GM21717 (cell line): ENCODE results near the gene MANBA.
"Not testable (repeated sequence)": the region's sequence is repeated elsewhere in the genome, so short reads cannot be mapped to it uniquely, and the experiment has no call there.

Experiments
- ATAC-seq: cut with Tn5 transposase; IDR thresholded peaks from one replicate; pipeline ENCODE4 v1.9.1; 2021; ENCODE audit warnings: mild to moderate bottlenecking, moderate library complexity; ENCODE audit not compliant: unreplicated experiment

MANBA gene

DNA sequence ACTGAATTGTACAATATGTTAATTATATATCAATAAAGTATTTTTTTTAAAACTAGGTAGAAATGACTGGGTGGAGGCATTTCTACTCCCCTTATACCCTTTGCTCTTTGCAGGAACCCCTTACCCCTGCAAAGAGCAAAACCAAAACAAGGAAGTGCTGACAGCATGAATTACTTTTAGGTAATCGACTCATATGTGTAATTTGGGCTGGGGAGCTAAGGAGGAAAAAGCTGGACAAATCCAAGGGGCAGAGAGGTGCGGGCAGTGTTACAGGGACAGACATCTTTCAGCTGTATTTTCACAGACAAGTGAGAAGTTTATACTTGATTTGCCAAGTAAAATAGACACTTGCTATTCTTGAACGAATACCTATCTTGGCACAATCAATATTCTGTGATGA is 35.5 kb downstream of the MANBA start:
- ATAC-seq = no peak

DNA sequence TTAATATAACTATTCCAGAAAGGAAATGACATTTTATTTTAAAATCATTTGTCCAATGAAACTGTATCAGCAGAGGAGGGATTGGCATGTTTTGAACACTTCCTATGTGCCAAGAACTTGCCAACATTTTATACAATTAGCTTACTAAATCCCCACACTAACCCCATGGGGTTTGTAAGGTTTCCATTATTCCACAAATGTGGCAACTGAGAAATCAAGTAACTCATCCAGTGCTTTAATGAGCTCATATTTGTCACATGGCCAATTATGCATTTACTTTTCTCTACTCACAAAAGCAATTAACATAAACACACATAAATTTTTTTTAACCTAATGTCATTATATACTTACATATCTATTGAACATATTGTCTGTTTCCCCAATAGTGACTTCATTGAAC is 37.3 kb downstream of the MANBA start:
- ATAC-seq = no peak

DNA sequence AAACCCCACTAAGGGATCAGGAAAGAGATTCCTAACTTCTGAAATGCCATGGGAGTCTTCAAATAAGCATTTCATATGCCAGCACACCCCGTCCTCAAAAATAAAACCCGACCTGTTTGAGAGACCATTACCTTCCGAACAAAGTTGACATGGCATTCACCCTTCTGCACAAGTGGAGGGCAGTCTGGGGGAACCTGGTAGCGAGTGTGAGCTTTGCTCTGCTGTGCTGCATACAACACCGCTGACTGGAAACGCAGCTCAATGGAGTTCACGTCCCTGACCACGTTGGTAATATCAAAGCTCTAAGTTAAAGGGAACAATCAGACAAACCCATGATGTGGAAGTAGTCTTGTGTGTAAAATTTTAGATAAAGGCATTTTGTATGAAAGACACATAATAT is 38.0 kb downstream of the MANBA start:
- ATAC-seq = no peak

DNA sequence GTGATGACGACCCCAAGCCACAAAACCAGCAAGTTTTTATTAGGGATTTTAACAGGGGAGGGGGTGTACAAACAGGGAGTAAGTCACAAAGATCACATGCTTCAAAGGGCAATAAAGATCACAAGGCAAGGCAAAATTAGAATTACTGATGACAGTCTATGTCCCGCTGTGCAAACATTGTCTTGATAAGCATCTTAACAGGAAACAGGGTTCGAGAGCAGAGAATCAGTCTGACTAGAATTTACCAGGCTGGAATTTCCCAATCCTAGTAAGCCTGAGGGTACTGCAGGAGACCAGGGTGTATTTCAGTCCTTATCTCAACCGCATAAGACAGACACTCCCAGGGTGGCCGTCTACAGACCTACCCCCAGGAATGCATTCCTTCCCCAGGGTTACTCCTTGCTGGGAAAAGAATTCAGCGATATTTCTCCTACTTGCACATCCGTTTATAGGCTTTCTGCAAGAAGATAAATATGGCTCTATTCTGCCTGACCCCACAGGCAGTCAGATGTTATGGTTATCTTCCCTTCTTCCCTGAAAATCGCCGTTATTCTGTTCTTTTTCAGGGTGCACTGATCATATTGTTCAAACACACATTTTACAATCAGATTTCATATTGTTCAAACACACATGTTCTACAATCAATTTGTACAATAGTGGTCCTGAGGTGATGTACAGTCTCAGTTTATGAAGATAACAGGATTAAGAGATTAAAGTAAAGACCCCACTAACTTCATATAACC is 41.8 kb downstream of the MANBA start:
- not testable (repeated sequence) for ATAC-seq

- ATAC-seq = no peak
These were observed 43.2 kb downstream of the MANBA start for GRCh38 chr4:102717448-102718092.

DNA sequence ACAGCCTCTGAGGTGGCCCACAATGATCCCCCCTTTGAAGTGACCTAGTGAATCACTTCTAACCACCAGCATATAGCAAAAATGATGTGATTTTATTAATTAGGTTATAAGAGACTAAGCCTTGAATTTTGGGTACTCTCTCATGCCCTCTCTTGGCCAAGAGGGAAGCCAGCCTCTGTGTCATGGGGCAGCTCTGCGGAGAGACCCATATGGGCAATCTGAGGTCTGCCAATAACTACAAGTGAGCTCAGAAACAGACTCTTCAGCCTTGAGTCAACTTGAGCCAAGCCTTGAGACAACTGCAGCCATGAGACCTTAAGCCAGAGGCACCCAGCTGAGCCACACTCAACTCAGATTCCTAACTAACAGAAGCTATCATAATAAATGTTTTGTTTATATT is 45.7 kb downstream of the MANBA start:
- no peak for ATAC-seq

DNA sequence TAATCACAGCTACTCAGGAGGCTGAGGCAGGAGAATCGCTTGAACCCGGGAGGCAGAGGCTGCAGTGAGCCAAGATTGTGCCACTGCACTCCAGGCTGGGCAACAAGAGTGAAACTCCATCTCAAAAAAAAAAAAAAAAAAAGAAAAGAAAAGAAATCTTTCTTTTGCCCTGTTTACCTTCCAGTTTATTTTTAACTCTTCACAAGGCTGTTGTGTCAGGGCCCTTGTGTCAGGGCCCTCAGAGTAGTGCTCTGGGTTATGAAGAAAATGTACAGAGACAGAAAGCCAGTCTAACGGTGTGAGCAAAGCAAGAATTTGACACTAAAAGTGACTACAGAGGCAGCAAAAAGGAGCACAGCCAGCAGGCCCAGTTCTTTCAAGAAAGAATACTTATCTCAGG is 47.0 kb downstream of the MANBA start:
- not testable (repeated sequence) for ATAC-seq

- no peak for ATAC-seq
These were observed 47.7 kb downstream of the MANBA start for GRCh38 chr4:102713096-102713495.

DNA sequence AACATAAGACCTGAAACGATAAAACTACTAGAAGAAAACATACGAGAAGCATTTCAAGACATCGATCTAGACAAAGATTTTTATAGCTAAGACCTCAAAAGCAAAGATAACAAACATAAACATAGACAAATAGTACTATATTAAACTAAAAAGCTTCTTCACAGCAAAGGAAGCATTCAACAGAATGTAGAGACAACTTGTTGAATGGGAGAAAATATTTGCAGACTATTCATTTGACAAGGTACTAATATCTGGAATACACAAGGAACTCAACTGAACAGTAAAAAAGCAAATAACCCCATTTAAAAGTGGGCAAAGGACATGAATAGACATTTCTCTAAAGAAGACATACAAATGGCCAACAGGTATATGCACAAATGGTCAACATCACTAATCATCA is 49.8 kb downstream of the MANBA start:
- no peak for ATAC-seq

DNA sequence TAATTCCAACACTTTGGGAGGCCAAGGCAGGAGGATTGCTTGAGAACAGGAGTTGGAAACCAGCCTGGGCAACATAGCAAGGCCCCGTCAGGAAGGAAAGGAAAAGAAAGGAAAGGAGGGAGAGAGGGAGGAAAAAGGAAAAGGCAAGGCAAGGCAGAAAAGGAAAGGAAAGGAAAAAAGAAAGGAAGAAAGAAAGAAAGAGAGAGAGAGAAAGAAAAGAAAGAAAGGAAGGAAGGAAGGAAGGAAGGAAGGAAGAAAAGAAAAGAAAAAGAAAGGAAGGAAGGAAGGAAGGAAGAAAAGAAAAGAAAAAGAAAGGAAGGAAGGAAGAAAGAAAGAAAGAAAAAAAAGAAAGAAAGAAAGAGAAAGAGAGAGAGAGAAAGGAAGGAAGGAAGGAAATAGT is 51.7 kb downstream of the MANBA start:
- not testable (repeated sequence) for ATAC-seq

GRCh38 chr4:102707150-102707549 is 53.6 kb downstream of the MANBA start:
- no peak for ATAC-seq

DNA sequence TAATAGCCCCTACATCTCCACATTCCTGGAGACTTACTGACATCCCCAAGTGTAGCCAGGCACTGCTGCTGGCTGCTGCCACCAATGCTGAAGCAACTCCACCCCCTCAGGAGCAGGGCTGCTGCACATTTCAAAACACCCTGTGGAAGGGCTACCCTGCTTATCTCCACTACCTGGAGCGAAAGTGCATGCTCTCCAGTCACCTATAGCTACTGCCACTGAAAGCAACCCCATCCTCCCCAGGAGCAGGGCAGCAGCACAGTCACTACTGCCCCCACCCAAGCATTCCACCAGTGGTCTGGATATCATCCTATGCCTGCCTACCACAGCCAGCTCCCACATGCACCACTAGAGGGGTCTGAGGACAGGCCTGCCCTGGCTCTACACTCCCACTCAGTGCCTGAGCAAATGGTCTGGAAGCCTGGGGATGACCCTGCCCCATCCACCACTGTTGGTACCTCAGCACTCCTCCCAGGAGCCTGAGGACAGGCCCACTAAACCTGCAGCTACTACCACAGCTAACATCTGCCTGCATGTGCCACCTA is 55.3 kb downstream of the MANBA start:
- no peak for ATAC-seq

- no peak for ATAC-seq
These were observed 64.0 kb downstream of the MANBA start for GRCh38 chr4:102696758-102697157.

DNA sequence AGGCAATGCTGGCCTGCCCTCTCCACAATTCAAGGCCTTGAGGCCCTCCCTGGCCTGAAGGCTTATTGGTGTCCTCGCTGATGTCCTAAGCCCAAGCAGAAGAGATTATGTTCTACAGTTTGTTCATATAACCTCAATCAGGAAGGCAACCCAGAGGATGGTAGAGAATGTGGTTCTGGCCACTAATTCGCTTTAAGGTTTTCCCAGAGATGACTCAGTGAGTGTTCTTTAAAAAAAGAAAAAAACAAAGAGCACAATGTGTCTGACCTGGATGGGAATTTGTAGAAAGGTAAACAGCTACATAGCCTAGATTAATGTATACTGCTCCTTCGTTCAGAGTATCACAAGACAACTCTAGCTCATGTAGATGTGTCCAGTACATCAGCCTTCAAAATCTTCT is 66.0 kb downstream of the MANBA start:
- no peak for ATAC-seq

DNA sequence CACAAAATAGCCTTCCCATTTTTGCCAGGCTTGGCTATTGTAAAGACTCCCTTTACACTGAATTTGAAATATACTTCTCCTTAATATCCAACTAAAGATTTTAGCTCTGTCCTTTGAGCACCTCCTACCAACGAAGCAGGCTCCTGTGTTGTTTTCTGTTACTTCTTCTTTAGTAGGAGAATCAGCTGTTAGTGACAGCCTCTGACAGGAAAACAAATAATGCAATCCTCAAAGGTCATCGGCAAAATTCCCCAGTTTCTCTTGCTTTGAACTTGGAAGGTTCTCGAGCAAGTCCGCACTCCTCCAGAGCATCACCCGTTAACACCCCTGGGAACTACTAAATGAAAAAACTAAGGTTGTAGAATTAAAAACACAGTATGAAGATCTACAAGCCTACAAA is 66.9 kb downstream of the MANBA start:
- ATAC-seq = no peak

DNA sequence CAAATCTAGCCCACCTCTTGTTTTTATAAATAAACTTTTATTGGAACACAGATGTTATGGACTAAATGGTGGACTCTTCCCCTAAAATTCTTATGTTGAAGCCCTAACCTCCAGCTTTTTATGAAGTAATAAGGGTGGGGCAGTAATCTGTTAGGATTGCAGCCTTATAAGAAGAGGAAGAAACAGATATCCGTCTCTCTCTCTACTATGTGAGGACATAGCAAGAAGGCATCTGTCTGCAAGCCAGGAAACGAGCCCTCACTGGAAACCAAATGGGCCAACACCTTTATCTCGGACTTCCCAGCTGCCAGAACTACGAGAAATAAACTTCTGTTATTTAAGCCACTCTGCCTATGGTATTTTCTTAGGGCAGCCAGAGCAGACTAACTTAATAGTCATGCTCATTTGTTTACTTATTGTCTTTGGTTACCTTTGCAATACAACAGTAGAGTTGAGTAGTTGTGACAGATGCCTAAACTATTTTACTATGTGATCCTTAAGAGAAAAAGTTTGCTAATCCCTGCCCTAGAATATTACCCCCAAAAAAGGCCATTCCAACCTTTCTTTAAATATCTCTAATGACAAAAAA is 67.4 kb downstream of the MANBA start:
- no peak for ATAC-seq

- ATAC-seq = no peak
These were observed 68.3 kb downstream of the MANBA start for GRCh38 chr4:102692474-102692873.

DNA sequence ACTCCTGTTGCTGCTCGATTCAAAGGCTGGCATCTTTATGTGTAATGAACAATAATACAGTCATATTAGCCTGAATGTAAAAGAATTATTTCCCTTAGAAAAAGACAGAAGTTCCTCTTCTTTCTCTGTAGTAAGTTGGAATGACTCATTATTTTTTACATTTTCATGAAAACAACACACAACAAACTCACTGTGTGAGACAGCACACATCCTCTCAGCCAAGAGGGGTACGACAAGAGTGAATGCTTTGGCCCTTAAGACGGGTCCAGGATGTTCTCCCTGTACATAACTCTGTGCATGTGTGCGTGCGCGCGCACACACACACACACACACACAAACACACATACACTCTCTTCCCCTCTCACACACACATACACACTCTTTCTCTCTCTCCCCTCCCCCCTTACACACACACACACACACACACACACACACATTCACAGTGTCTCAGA is 72.8 kb downstream of the MANBA start:
- ATAC-seq = peak; percentile 43

- peak; percentile 94 for ATAC-seq
These were observed 73.3 kb downstream of the MANBA start for GRCh38 chr4:102687373-102687981.

DNA sequence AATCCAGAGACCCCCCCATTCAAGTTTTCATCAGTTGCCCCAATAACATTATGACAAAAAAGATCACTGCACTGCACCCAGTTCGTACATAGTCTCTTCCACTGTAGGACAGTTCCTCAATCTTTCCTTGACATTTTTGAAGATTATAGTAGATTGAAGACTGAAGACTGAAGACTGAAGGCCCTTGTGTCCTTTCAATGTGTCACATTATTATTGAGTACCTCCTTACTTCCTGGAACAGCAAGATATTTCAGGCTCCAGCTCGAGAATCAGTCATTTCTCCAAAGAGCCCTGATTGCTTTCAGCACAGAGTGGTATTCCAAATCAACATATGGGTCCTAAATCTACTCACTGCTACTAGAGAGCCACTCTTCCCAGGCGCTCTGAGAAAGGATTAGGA is 75.0 kb downstream of the MANBA start:
- ATAC-seq = no peak

- ATAC-seq = peak; percentile 35
These were observed 76.1 kb downstream of the MANBA start for GRCh38 chr4:102684610-102685052.
